ENCODE data around the gene GPHA2. TPM values are rescaled to one million over a fixed set of nuclear protein-coding genes. Genes with fewer than 3 reads are reported as not detected.

Gene GPHA2
- total and polyA plus RNA-seq, 2 of the 13 experiments (the other 11 are each of a cell fraction or from before 2014, with no cell fraction given) = 13.0 to 19.1 TPM

GRCh38 chr11:64890522-64890939, 45.2 kb downstream of the GPHA2 start:
- ATAC-seq = no peak
- Histone ChIP-seq H3K9me3 (ENCODE audit: low read length) (no peaks in the 10 kb centered on the region), H3K4me2 (ENCODE audit: low read depth, low read length) (peak overlapping the region; percentile 94), H3K4me3 (replicated peaks in 1 of 3; ENCODE audit: insufficient read depth in 1 of 3, low read depth in 2 of 3, low read length in 3 of 3) (peak overlapping the region in 2 of 3 experiments; percentile 22 to 95; a peak in 2 of 6 replicates), H3K27ac (ENCODE audit: extremely low read length, insufficient read depth, low read length) (peak overlapping the region; percentile 88), H2AFZ (ENCODE audit: low read length) (no peak overlapping the region), H3K27me3 (ENCODE audit: control insufficient read depth in 1 of 2, insufficient read depth in 2 of 2, low read length in 2 of 2) (no peaks in the 10 kb centered on the region; a peak in 1 of 5 replicates), H3K79me2 (ENCODE audit: insufficient read depth, low read length) (peaks cover 27% of the 10 kb centered on the region), H3K9ac (ENCODE audit: insufficient read depth, low read depth, low read length) (no peak overlapping the region), H3K4me1 (ENCODE audit: insufficient read depth, low read length) (peaks cover 80% of the 10 kb centered on the region), H4K20me1 (ENCODE audit: insufficient read depth, low read length) (peaks cover 10% of the 10 kb centered on the region; the same call in 1 of the 2 replicates), H3K36me3 (replicated peaks in 1 of 2; ENCODE audit: control insufficient read depth in 1 of 2, insufficient read depth in 2 of 2, low read length in 2 of 2) (peaks cover 0 to 1% of the 10 kb centered on the region in 2 experiments; a peak in 1 of 5 replicates)
- intact Hi-C loops (cut with micrococcal nuclease; ENCODE audit: unreplicated experiment) (no loop called here), in situ Hi-C loops (cut with HindIII; ENCODE audit: extremely low pct_ligation_motif_present, low pct_unique_long_range_greater_than_20kb) (loop anchor here (5.0 kb wide), 2 partner anchors 43 to 103 kb away; no protein-coding TSS in a partner anchor)
- no peak for DNase-seq (ENCODE audit: low spot score)
- FAIRE-seq = no peak
- 89% methylated on average over 5 of the region's 7 CpGs for WGBS (ENCODE audit: low lambda C conversion rate)
- ChIA-PET CTCF (ENCODE audit: low intra/inter-chr PET ratio, low total read pairs) (no interaction called here), POLR2A (interaction anchor here (1.0 to 11.5 kb wide), 7 partner anchors 14 to 124 kb away, joined by 4 to 132 read pairs (median 8); partner anchors contain the start of genes ARL2, EHD1 and SF1)
- 0 out of 2 replicates have a peak, but pooled peaks have one; percentile 34 for TF ChIP-seq ZFP91 (CRISPR knock-in tag; IDR thresholded peaks at IDR 0.05; ENCODE audit: borderline replicate concordance)
- 0 out of 2 replicates have a peak, but pooled peaks have one; percentile 13 for TF ChIP-seq AKAP8 (CRISPR knock-in tag; IDR thresholded peaks at IDR 0.05)
- 0 out of 2 replicates have a peak, but pooled peaks have one; percentile 36 for TF ChIP-seq ZSCAN25 (CRISPR knock-in tag; IDR thresholded peaks at IDR 0.05)
- TF ChIP-seq ZNF740 (CRISPR knock-in tag; IDR thresholded peaks at IDR 0.05) = peak; percentile 59; the same call in 1 of the 2 replicates
- TF ChIP-seq YEATS4 (CRISPR knock-in tag; IDR thresholded peaks at IDR 0.05; ENCODE audit: borderline replicate concordance) = no peak
- peak; percentile 18; the same call in 1 of the 2 replicates for TF ChIP-seq POLR2G (IDR thresholded peaks at IDR 0.05; ENCODE audit: low read depth, low read length)
- no peak for TF ChIP-seq MAZ (IDR thresholded peaks at IDR 0.05; ENCODE audit: borderline replicate concordance, low read depth, low read length)
- TF ChIP-seq MAZ (CRISPR knock-in tag; IDR thresholded peaks at IDR 0.05; ENCODE audit: low read depth) = no peak
- TF ChIP-seq ZNF605 (CRISPR knock-in tag; IDR thresholded peaks at IDR 0.05) = 0 out of 2 replicates have a peak, but pooled peaks have one; percentile 18
- BruUV-seq (replicated peaks) = no TSS peak

All from HepG2 (cell line).